ENCODE data around the gene DIAPH3. TPM values are rescaled to one million over a fixed set of nuclear protein-coding genes. Genes with fewer than 3 reads are reported as not detected.

Gene DIAPH3
- polyA plus RNA-seq, 3 donors, result 0.04 to 0.09 TPM; not detected in 1

GRCh38 chr13:60114499-60115028 lies 49.2 kb downstream of the DIAPH3 start:
- H2AFZ ChIP-seq (ENCODE audit: insufficient read depth, low read depth, low read length, poor library complexity, severe bottlenecking), result no peak overlapping the region

GRCh38 chr13:60112771-60113170 lies 51.0 kb downstream of the DIAPH3 start:
- Histone ChIP-seq H3K27ac (ENCODE audit: low read depth in 1 of 2, low read length in 2 of 2) (no peak overlapping the region), H3K4me3 (replicated peaks in 1 of 3; ENCODE audit: low read depth in 2 of 3, low read length in 3 of 3) (no peak overlapping the region), H3K4me2 (replicated peaks; ENCODE audit: extremely low read depth, low read length, poor library complexity, severe bottlenecking) (no peak overlapping the region), H2AFZ (ENCODE audit: insufficient read depth, low read depth, low read length, poor library complexity, severe bottlenecking) (no peak overlapping the region), H3K9me3 (replicated peaks in 1 of 2; ENCODE audit: control insufficient read depth in 1 of 2, insufficient read depth in 1 of 2, low read length in 2 of 2) (peaks cover 3 to 11% of the 10 kb centered on the region in 2 donors), H4K20me1 (ENCODE audit: insufficient read depth, low read length) (no peaks in the 10 kb centered on the region), H3K9ac (ENCODE audit: insufficient read depth, low read length, poor library complexity, severe bottlenecking) (no peak overlapping the region), H3K36me3 (replicated peaks in 1 of 2; ENCODE audit: control insufficient read depth in 1 of 2, insufficient read depth in 2 of 2, low read length in 2 of 2) (peaks cover 0 to 32% of the 10 kb centered on the region in 2 donors), H3K4me1 (ENCODE audit: control insufficient read depth in 1 of 2, insufficient read depth in 2 of 2, low read length in 2 of 2) (no peaks in the 10 kb centered on the region), H3K79me2 (ENCODE audit: insufficient read depth, low read length) (no peaks in the 10 kb centered on the region), H3K27me3 (ENCODE audit: control insufficient read depth in 2 of 2, insufficient read depth in 2 of 2, low read length in 2 of 2) (no peaks in the 10 kb centered on the region)
- peaks cover 10 to 39% of the 10 kb centered on the region in 2 donors for H3K36me3 Mint-ChIP-seq
- no peak overlapping the region for H3K27ac Mint-ChIP-seq
- no CpG with 5 or more reads among the region's 1 CpG for WGBS (ENCODE audit: insufficient coverage)
- H3K27me3 Mint-ChIP-seq (ENCODE audit: low read depth in 3 of 3), result no peaks in the 10 kb centered on the region
- H3K4me1 Mint-ChIP-seq, result no peaks in the 10 kb centered on the region
- no peak for TF ChIP-seq CTCF (IDR thresholded peaks at IDR 0.05)
- H3K9me3 Mint-ChIP-seq, result peaks cover 2 to 20% (median 10%) of the 10 kb centered on the region in 7 donors
- no peak overlapping the region for H3K4me3 Mint-ChIP-seq
- intact Hi-C loops (cut with micrococcal nuclease), result no loop called here
- no peak for DNase-seq

More at GRCh38 chr13:60114499-60115028, 49.2 kb downstream of the DIAPH3 start:
- no peaks in the 10 kb centered on the region for H3K27me3 Mint-ChIP-seq (ENCODE audit: low read depth in 3 of 3)
- H3K4me3 Mint-ChIP-seq, result no peak overlapping the region
- H3K36me3 Mint-ChIP-seq, result peaks cover 8 to 29% of the 10 kb centered on the region in 2 donors
- WGBS (ENCODE audit: insufficient coverage), result no CpG with 5 or more reads among the region's 1 CpG
- H3K9ac ChIP-seq (ENCODE audit: insufficient read depth, low read length, poor library complexity, severe bottlenecking), result no peak overlapping the region
- no peaks in the 10 kb centered on the region for H3K79me2 ChIP-seq (ENCODE audit: insufficient read depth, low read length)
- intact Hi-C loops (cut with micrococcal nuclease), result no loop called here
- peaks cover 2 to 28% (median 10%) of the 10 kb centered on the region in 7 donors for H3K9me3 Mint-ChIP-seq
- H3K9me3 ChIP-seq (replicated peaks in 1 of 2; ENCODE audit: control insufficient read depth in 1 of 2, insufficient read depth in 1 of 2, low read length in 2 of 2), result peaks cover 3 to 11% of the 10 kb centered on the region in 2 donors
- H3K4me1 Mint-ChIP-seq, result no peaks in the 10 kb centered on the region
- no peak overlapping the region for H3K27ac ChIP-seq (ENCODE audit: low read depth in 1 of 2, low read length in 2 of 2)
- H3K4me1 ChIP-seq (ENCODE audit: control insufficient read depth in 1 of 2, insufficient read depth in 2 of 2, low read length in 2 of 2), result no peaks in the 10 kb centered on the region
- H3K36me3 ChIP-seq (replicated peaks in 1 of 2; ENCODE audit: control insufficient read depth in 1 of 2, insufficient read depth in 2 of 2, low read length in 2 of 2), result peaks cover 0 to 27% of the 10 kb centered on the region in 2 donors
- no peaks in the 10 kb centered on the region for H3K27me3 ChIP-seq (ENCODE audit: control insufficient read depth in 2 of 2, insufficient read depth in 2 of 2, low read length in 2 of 2)
- H3K27ac Mint-ChIP-seq, result no peak overlapping the region
- H3K4me2 ChIP-seq (replicated peaks; ENCODE audit: extremely low read depth, low read length, poor library complexity, severe bottlenecking), result no peak overlapping the region
- no peaks in the 10 kb centered on the region for H4K20me1 ChIP-seq (ENCODE audit: insufficient read depth, low read length)
- H3K4me3 ChIP-seq (replicated peaks in 1 of 3; ENCODE audit: low read depth in 2 of 3, low read length in 3 of 3), result no peak overlapping the region
- no peak for DNase-seq
- TF ChIP-seq CTCF (IDR thresholded peaks at IDR 0.05), result no peak

All from CD14-positive monocyte (primary cell).